ENCODE results near the gene LCMT2. TPM values are rescaled to one million over a fixed set of nuclear protein-coding genes. Genes with fewer than 3 reads are reported as not detected.
A peak's percentile ranks its signal among the peaks of the same experiment; 100 is the strongest.

Gene LCMT2
- total and polyA plus RNA-seq, 10 of the 15 experiments (the other 5 are each of a cell fraction or from before 2014, with no cell fraction given) = 2.1 to 17.2 (median 14.9) TPM

DNA sequence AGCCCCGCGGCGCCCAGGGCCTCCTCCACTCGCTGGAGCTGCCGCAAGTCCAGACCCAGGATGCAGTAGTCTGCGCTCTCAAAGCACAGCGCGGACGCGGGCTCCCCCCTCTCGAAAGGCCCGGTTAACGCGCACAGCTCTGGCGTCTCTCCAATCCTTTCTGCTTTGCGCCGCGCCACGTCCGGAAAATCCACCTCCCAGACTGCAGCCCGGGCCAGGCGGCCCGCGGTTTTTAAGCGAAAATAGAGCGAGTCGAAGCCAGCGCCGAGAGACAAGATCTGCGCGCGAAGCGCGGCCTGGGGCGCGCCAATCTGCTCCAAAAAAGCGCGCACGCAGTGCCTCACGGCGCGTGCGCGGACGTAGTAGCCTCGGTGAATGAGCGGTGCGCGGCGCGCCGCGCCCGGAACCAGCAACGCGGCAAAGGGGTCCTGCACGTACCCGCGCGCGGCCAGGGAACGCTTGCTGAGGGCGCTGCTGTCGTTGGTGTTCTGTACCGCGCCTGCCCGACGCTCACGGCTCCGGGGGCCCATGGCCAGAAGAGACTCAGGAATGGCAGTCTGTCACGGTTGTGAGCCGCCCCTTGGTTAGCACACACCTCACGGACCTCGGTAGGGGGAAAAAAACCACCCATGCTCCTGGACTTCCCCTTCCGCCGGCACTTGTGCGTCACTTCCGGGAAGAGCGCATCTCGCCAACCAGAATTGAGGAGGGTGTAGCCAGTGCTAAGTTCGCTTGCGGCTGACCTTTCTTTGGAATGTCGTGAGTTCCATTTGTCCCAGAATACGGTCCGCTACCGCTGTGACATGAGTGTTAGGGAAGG is at the start of gene LCMT2 (continued):
- TF ChIP-seq BRCA1 (IDR thresholded peaks at IDR 0.05; ENCODE audit: low read depth, low read length) (no peak), PRDM15 (CRISPR knock-in tag; IDR thresholded peaks at IDR 0.05) (no peak), IRF3 (IDR thresholded peaks at IDR 0.05) (no peak), MYB (IDR thresholded peaks at IDR 0.05; ENCODE audit: borderline replicate concordance, low read depth, low read length) (no peak), REST (IDR thresholded peaks at IDR 0.05; ENCODE audit: low read depth, low read length) (no peak), RFX5 (IDR thresholded peaks at IDR 0.05; ENCODE audit: low read depth, low read length) (no peak), EZH2 (IDR thresholded peaks at IDR 0.05; ENCODE audit: borderline replicate concordance, control insufficient read depth, low read depth, low read length) (no peak), E2F4 (IDR thresholded peaks at IDR 0.05; ENCODE audit: low read depth, low read length) (0 out of 2 replicates have a peak, but pooled peaks have one; percentile 31), ZSCAN29 (IDR thresholded peaks at IDR 0.05) (no peak), MAX (IDR thresholded peaks at IDR 0.05; ENCODE audit: low read depth, low read length) (peak; percentile 17; the same call in 1 of the 2 replicates)
- TF ChIP-seq, protein P1, sequence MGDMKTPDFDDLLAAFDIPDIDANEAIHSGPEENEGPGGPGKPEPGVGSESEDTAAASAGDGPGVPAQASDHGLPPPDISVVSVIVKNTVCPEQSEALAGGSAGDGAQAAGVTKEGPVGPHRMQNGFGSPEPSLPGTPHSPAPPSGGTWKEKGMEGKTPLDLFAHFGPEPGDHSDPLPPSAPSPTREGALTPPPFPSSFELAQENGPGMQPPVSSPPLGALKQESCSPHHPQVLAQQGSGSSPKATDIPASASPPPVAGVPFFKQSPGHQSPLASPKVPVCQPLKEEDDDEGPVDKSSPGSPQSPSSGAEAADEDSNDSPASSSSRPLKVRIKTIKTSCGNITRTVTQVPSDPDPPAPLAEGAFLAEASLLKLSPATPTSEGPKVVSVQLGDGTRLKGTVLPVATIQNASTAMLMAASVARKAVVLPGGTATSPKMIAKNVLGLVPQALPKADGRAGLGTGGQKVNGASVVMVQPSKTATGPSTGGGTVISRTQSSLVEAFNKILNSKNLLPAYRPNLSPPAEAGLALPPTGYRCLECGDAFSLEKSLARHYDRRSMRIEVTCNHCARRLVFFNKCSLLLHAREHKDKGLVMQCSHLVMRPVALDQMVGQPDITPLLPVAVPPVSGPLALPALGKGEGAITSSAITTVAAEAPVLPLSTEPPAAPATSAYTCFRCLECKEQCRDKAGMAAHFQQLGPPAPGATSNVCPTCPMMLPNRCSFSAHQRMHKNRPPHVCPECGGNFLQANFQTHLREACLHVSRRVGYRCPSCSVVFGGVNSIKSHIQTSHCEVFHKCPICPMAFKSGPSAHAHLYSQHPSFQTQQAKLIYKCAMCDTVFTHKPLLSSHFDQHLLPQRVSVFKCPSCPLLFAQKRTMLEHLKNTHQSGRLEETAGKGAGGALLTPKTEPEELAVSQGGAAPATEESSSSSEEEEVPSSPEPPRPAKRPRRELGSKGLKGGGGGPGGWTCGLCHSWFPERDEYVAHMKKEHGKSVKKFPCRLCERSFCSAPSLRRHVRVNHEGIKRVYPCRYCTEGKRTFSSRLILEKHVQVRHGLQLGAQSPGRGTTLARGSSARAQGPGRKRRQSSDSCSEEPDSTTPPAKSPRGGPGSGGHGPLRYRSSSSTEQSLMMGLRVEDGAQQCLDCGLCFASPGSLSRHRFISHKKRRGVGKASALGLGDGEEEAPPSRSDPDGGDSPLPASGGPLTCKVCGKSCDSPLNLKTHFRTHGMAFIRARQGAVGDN (IDR thresholded peaks at IDR 0.05) = peak; percentile 96
- TF ChIP-seq, protein P2, sequence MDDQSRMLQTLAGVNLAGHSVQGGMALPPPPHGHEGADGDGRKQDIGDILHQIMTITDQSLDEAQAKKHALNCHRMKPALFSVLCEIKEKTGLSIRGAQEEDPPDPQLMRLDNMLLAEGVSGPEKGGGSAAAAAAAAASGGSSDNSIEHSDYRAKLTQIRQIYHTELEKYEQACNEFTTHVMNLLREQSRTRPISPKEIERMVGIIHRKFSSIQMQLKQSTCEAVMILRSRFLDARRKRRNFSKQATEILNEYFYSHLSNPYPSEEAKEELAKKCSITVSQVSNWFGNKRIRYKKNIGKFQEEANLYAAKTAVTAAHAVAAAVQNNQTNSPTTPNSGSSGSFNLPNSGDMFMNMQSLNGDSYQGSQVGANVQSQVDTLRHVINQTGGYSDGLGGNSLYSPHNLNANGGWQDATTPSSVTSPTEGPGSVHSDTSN (IDR thresholded peaks at IDR 0.05; ENCODE audit: insufficient replicate concordance, low read depth, low read length) = no peak

Measured in GM12878 (cell line).